ENCODE measurements around the gene STX2.

Gene STX2

GRCh38 chr12:130825771-130826150, 13.3 kb downstream of the STX2 start:
- H3K4me3 ChIP-seq (ENCODE audit: low read depth, low read length) = no peak overlapping the region
- TF ChIP-seq CTCF (IDR thresholded peaks at IDR 0.05; ENCODE audit: low read depth, low read length, missing control alignments) = no peak
- no peak for DNase-seq (ENCODE audit: low read depth)
- in situ Hi-C loops (cut with HindIII; ENCODE audit: low sequenced_read_pairs) = no loop called here

GRCh38 chr12:130819681-130820080, 19.4 kb downstream of the STX2 start:
- no peak for TF ChIP-seq CTCF (IDR thresholded peaks at IDR 0.05; ENCODE audit: low read depth, low read length, missing control alignments)
- DNase-seq (ENCODE audit: low read depth) = no peak
- in situ Hi-C loops (cut with HindIII; ENCODE audit: low sequenced_read_pairs) = no loop called here
- H3K4me3 ChIP-seq (ENCODE audit: low read depth, low read length) = no peak overlapping the region

GRCh38 chr12:130818635-130819576, 20.1 kb downstream of the STX2 start:
- in situ Hi-C loops (cut with HindIII; ENCODE audit: low sequenced_read_pairs) = no loop called here
- no peak for DNase-seq (ENCODE audit: low read depth)
- peak overlapping the region; percentile 21 for H3K4me3 ChIP-seq (ENCODE audit: low read depth, low read length)

DNA sequence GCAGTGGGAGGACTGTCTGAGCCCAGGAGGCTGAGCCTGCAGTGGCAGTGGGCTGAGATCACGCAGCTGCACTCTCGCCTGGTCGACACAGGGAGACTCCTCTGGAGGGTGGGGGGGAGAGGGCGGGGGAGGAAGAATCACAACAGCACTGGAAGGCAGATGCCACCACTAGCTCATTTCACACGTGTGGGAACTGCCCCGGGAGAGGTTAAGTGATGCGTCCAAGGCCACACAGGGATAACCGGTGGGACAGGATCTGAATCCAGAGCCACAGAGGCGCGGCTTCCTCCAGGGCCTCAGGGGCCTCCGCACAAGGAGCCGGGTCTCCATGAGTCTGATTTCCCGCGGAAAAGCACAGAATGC, 20.8 kb downstream of the STX2 start:
- DNase-seq (ENCODE audit: low read depth) = no peak
- TF ChIP-seq CTCF (IDR thresholded peaks at IDR 0.05; ENCODE audit: low read depth, low read length, missing control alignments) = no peak
- no peak overlapping the region for H3K4me3 ChIP-seq (ENCODE audit: low read depth, low read length)
- in situ Hi-C loops (cut with HindIII; ENCODE audit: low sequenced_read_pairs) = no loop called here

More at GRCh38 chr12:130818635-130819576, 20.1 kb downstream of the STX2 start:
- peak; percentile 55 for TF ChIP-seq CTCF (IDR thresholded peaks at IDR 0.05; ENCODE audit: low read depth, low read length, missing control alignments)

DNA sequence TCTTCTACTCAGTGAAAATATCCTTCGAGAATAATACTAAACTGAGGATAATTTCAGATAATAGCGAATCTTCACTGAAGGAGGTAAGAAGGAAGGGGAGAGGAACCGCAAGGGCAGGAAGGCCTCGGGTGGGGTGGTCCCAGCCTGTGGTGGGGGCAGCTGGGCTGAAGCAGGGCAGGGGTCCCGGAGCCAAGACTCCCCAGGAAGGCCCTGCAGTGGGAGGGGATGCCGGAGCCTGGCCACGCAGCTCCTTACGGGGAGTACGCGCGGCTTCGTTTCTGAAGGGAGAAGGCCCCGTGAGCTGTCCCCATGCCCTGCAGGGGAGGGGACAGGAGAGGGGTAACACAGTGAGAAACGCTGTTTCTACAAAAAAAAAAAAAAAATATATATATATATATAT, 21.2 kb downstream of the STX2 start:
- DNase-seq (ENCODE audit: low read depth) = no peak
- in situ Hi-C loops (cut with HindIII; ENCODE audit: low sequenced_read_pairs) = no loop called here

DNA sequence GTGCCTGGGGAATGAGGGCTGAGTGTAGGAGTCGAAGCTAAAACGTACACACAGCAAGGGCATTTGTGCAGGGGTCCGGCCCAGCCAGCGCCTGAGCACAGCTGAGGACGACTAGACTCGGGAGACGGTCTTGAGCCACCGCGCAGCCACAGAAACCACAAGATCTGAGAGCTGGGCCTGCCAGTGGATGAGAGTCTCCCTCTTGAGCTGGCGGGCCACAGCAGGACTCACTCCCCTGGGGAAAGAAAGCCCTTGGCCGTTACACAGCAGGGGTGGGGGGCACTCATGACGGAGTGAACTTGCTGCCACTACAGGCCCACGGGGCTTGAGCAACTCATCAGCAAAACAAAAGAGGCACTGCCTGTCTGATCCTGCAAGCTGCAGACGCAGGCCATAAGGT, 23.0 kb downstream of the STX2 start:
- in situ Hi-C loops (cut with HindIII; ENCODE audit: low sequenced_read_pairs) = no loop called here
- no peak for TF ChIP-seq CTCF (IDR thresholded peaks at IDR 0.05; ENCODE audit: low read depth, low read length, missing control alignments)
- H3K4me3 ChIP-seq (ENCODE audit: low read depth, low read length) = no peak overlapping the region
- no peak for DNase-seq (ENCODE audit: low read depth)

More for the DNA sequence above, 21.2 kb downstream of the STX2 start:
- H3K4me3 ChIP-seq (ENCODE audit: low read depth, low read length) = no peak overlapping the region
- TF ChIP-seq CTCF (IDR thresholded peaks at IDR 0.05; ENCODE audit: low read depth, low read length, missing control alignments) = no peak
